NCI-H446 treated with DMSO at 0.1 percent for 48 hours (cell line): ENCODE results near the gene SMIM38.
"Not testable (repeated sequence)": the region's sequence is repeated elsewhere in the genome, so short reads cannot be mapped to it uniquely, and the experiment has no call there.

Source experiments
- DNase-seq: peaks from one replicate; lab custom pipeline; 2025; lab: John Stamatoyannopoulos, UW

Gene SMIM38

DNA sequence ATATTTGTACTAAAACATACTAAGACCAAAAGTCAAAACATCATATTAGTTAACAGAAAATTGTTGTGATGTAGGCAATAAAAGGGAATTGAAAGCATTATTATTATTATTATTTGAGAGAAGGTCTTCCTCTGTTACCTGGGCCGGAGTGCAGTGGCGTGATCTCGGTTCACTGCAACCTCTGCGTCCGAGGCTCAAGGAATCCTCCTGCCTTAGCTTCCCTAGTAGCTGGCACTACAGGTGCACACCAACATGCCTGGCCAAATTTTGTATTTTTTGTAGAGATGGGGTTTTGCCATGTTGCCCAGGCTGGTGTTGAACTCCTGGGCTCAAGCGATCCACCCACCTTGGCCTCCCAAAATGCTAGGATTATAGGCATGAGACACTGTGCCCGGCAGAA lies 15.6 kb upstream of the SMIM38 start:
- not testable (repeated sequence) for DNase-seq

DNA sequence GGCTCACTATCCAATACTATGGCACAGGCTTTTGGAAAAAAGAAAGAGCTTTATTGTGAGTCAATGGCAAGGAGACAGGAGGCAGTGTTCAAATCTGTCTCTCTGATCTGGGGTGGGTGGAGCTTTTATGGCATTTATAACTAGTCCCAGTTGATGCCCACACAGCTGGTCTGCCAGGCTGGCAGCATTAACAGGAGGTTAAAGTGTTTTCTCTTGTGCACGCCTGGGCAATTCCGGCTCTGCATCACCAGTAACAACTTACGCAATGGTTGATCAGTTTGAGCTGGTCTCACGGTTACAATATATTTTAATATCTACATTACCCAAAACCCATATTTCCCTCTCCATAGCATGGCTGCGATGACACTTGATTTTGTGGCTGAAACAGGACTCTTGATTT lies 15.1 kb upstream of the SMIM38 start:
- DNase-seq, result no peak

DNA sequence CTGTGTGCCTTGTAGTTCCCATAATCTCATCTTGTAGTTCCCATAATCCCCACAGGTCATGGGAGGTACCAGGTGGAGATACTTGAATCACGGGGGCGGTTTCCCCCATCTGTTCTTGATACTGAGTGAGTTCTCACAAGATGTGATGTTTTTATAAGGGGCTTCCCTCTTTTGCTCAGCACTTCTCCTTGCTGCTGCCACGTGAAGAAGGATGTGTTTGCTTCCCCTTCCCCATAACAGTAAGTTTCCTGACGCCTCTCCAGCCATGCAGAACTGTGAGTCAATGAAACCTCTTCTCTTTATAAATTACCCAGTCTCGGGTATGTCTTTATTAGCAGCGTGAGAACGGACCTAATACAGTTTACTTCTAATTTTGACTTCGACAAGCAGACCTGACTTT lies 14.0 kb upstream of the SMIM38 start:
- DNase-seq, result no peak

DNA sequence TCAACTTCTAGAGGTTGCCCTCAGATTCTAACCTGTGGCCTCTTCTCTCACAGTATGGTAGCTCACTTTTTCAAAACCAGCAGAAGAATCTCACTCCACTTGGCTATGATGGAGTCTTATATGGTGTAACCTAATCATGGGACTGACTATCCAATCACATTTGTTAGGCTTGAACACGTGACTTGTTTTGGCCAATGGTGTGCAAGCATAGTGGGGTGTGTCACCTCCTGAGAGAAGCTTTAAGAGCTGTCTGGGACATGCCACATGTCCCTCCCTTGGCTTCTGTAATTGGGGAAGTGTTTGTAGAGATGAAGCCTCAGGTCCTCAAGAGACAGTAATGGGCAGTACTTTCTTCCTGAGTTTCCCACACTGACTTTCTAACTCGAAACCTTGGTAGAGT lies 12.8 kb upstream of the SMIM38 start:
- no peak for DNase-seq

DNA sequence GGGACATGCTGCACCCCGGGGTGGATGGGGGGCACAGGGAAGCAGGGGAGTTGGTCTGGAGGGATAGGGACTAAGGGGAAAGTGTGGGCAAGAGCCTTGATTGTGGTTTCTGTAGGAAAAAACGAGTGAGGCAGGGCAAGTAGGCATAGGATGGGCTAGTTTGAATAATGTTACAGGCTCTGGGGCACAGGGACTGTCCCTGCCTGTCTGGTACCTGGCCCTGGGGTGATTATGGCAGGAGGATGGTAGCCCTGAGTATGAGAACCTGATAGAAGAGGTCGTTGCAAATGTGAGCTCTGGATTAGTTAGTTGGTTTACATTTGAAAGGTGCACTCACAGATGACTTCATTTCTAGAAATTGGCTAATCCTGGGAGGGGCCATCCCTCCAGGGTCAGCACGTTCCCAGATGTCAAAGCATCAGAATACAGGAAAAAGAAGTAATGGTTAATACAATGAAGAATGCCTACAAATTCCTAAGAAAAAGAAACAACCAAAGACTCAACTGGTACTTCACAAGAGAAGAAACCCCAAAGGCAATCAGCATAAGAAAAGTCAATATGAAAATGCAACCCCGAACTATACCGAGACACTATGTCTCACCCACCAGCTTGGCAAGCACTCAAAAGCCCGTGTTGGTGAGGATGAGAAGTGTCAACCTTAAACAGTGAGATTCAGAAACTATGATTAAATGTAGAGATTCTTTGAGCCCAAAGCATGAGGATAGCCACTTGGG lies 11.3 kb upstream of the SMIM38 start:
- no peak for DNase-seq

DNA sequence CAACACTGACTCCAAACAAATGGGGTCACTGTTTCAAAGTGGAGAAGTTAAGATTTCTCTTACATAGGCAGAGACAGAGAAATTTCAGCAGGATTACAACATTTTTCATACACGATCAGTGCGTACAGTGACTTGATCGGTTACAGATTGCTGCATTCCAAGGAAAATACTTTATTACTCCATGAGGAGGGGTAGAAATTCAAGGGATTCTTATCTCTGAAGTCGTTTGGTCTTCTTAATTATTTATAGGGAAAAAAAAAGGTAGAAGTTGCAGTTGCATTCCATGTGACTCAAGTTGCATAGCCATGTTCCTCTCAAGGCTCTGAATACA lies 10.7 kb upstream of the SMIM38 start:
- DNase-seq, result no peak

DNA sequence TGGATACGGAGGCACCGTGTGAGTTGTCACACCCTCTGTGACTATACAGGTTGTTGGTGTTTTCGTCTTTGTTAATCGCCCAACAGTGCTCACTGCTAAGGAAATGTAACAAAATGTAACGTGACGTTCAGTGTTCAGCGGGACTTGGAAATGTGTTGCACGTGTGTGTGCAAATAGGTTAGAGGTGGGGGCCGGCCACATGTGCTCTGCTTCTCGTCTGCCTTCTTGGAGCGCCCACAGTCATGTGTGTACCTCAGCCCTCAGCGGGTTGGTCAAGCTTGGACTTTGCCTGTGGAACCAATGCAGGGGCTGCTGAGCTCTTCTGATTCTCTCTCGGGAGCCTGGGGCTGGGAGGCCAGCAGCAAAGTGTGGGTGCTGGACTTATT lies 7.4 kb upstream of the SMIM38 start:
- no peak for DNase-seq

DNA sequence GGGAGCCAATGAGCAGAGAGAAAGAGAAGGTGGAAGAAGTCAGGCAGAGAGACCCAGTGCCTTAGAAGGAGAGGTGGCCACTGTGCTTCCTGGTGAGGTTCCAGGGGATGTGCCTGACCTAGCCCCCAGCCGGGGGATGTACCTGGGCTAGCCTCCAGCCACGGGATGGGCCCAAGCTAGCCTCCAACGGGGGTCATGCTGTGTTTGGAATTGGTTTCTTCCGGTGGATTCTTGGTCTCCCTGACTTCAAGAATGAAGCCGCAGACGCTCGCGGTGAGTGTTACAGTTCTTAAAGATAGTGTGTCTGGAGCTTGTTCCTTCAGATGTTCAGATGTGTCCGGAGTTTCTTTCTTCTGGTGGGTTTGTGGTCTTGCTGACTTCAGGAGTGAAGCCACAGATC lies 6.9 kb upstream of the SMIM38 start:
- no peak for DNase-seq

DNA sequence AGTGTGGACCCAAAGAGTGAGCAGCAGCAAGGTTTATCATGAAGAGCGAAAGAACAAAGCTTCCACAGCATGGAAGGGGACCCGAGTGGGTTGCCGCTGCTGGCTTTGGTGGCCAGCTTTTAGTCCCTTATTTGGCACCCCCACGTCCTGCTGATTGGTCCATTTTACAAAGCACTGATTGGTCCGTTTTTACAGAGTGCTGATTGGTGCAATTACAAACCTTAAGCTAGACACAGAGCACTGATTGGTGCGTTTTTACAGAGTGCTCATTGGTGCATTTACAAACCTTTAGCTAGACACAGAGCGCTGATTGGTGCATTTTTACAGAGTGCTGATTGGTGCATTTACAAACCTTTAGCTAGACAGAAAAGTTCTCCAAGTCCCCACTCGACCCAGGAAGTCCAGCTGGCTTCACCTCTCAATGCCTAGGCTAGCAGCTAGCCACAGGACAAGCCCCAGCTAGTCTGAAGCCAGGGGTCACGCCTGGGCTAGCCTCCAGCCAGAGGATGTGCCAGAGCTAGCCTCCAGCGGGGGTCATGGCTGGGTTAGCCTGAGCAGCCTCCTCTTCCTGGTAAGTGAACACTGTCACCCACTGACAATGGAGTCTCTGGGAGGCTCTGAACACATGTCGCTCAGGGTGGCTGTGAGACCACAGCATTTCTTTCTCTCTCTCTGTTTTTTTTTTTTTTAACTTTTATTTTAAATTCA lies 6.2 kb upstream of the SMIM38 start:
- DNase-seq, result not testable (repeated sequence)

DNA sequence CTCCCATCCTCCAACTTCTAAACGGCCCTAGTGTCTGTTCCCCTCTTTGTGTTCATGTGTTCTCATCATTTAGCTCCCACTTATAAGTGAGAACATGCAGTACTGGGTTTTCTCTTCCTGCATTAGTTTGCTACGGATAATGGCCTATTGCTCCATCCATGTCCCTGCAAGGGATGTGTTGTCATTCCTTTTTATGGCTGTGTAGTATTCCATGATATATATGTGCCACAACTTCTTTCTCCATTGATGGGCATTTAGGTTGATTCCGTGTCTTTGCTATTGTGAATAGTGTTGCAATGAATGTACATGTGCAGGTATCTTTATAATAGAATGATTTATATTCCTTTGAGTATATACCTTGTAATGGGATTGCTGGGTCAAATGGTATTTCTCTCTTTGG lies 5.6 kb upstream of the SMIM38 start:
- DNase-seq, result no peak

DNA sequence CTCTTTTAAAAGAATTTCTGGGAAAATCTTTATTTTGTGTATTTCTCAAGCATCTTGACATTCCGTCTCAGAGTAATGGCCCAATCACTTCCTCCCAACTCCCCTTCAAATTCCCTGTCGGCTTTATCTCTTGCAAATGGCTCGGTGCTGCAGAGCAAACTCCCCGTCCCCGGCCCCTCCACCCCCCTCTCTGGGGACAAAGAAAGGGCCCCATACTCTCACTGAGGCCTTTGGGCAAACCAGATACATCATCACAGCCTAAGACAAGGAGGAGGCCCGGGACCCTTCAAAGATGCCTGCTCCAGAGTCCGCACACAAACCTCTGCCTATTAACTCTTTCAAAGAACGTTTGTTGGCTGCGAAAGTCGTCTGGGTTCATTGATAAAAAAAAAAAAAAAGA lies 3.9 kb upstream of the SMIM38 start:
- DNase-seq, result no peak

DNA sequence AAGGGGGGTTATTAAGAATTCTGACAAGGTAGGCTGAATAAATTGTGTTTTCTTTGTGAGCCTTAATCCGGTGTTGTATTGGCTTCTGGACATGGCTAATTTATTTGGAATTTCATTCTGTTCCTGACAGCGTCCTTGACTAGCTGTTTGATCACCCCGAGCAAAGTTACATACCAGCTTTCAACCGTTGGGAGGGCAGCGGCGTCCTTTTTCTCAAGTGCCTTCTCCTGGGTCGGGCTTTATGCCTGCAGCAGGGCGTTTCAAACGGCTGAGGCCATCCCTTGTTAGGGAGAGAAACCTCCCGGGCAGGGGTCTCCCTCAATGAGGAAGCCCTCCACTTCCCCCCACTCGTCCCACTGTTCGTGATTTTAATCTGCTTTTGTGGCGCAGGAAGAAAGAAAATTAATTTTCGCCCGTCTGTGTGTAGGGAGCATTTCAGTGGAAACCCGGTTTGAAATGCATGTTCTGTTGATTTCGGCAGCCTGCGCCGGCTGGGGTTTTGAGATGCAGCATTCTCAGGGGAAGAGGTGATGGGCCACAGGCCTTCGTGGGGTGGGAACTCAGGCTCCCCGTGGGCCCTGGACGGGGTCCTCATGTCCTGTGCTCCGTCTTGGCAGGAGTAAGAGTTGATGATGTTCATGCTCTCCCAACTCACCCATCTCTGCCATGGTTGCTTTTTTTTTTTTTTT lies 2.9 kb upstream of the SMIM38 start:
- DNase-seq, result no peak

DNA sequence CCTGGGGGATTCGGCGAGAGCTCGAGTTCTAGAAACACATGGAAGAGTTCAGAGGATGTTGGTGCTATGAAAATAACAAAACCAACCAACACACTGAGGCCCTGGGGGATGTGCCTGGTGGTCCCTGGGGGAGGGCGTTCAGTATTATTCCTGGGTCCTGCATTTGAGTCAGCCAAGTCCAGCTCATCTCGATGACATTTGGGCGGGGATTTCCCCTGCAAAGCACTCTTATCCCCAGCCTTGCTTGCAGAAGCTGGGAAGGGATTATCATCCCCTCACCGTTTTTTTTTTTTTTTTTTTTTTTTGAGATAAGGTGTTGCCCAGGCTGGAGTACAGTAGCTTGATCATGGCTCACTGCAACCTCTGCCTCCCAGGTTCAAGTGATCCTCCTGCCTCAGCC lies 2.1 kb upstream of the SMIM38 start:
- DNase-seq, result no peak

DNA sequence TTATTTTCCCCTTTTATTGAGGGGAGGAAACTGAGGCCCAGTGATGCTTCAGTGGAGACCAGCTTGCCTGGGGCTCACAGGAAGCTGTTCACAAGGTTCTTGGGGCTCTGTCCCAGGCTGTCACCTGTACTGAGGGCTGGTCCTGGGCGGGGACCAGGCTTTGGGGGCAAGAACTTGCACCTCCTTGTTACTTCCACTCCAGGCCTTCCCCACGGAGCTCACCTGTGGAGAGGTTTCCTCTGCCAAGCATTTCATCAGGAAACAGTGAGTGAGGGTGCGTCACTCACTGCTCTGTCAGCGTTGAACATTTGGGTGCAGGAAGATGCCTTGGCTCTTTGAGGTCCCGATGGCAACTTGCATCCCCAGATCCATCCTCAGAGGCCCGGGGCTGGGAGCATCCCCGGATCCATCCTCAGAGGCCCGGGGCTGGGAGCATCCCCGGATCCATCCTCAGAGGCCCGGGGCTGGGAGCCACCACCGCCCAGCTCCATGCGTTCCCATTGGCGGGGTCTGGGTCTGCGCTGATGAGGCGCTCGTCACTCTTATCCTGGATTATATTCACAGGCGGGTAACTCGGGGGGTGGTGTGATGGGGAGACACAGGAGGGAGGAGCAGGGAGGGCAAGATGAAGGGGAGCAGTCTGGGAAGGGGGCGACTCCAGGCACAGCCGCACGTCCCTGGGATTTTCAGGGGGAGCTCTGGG lies 1.4 kb upstream of the SMIM38 start:
- DNase-seq, result no peak

DNA sequence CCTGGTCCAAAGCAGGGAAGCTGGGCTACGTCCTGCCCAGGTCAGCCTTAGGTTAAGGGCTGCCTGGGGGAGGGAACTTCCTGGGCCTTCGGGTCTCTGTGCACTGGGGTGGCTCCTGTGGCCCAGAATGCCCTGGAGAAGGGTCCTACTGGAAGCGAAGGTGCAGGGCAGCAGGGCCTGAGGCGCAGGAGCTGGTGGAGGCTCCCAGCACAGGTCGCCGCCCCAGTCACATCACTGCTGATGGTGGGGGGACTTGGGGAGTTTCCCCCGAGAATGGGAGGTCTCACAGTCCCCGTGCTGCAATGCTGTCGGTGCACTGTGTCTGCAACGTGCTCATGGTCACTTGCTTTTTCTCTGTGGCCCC lies 815 bp upstream of the SMIM38 start:
- DNase-seq, result no peak

DNA sequence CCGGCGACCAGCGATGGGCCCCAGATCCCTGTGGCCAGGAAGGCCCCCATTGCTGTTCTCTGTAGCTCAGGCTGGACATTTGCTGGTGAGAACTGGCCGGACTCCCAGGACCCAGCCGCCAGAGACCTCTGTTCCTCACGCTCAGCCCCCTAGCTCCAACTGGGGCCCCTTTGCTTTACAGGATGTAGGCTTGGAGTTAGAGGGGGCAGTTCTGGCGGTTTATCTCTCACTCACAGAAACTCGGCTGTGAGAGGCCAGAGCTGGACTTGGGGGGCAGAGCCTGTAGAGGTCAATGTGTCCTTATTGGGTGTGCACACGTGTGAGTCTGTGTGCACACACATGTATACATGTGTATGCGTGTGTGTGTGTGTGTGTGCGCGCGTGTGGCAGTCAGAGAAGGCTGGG lies 502 bp downstream of the SMIM38 start:
- no peak for DNase-seq

DNA sequence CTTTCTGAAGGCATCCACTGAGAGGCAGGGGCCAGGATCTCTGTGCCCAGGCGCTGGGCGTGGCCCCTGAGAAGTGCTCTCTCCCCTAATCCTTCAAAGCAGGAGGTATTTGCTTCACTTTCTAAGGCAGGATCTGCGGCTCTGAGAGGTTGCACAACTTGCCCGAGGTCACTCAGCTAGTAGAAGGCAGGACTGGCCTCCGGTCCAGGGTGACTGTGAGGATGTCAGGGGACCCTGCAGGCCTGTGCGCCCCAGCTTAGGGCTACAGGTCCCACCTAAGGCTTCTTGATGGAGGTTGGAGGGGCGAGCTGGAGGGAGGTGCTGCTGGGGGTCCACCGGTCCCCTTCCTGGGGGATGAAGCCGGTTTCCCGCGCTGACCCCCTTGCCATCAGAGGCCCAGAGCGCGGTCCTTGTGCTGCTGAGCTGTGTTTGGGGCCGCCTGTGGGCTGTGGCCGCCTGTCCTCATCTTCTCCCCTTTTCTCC lies 979 bp downstream of the SMIM38 start:
- no peak for DNase-seq

DNA sequence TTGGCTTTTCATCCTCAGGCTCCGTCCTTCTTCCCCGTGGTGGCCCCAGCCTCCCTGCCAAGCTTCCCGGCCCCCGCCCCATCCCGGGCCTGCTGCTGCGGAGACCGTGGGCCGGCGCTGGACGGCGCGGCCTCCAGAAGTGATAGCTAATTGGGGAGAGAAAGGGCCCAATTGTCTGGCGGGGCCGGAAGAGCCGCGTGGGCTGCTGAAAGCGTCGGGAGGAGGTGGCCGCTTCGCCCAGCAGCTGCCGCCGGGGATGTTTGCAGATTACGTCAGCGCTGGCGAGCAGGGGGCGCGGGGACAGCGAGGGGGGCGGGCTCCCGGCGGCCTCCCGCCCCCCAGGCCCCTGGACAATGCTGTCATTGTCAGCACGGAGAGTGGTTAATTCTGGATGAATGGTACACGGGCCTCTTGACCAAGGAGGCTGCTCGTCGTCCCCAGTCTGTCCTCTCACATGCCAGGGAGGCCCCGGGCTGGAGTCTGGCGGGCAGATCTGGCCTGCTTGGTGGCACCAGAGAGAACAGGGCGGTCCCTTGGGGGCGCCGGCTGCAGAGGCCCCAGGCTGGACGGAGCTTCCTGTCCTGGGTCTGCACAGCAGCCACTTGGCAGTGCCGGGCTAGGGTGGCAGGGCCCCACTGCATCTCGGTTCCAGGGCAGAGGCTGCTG lies 1.6 kb downstream of the SMIM38 start:
- DNase-seq, result no peak

DNA sequence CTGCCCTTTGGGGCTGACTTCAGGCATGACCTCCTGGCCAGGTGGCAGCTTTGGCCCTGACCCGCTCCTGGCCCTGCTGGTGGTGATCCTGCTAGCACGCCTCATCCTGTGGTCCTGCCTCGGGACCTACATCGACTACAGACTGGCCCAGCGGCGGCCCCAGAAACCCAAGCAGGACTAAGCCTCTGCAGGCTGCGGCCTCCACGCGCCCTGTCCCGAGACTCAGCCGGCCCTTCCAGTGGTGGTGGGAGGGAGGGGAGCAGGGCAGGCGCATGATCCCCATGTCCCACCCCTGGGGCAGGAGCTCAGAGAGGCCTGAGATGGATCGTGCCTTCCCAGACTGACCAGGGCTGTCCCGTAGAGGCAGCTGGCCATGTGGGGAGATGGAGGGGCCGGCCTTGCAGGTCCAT lies 2.1 kb downstream of the SMIM38 start:
- no peak for DNase-seq

DNA sequence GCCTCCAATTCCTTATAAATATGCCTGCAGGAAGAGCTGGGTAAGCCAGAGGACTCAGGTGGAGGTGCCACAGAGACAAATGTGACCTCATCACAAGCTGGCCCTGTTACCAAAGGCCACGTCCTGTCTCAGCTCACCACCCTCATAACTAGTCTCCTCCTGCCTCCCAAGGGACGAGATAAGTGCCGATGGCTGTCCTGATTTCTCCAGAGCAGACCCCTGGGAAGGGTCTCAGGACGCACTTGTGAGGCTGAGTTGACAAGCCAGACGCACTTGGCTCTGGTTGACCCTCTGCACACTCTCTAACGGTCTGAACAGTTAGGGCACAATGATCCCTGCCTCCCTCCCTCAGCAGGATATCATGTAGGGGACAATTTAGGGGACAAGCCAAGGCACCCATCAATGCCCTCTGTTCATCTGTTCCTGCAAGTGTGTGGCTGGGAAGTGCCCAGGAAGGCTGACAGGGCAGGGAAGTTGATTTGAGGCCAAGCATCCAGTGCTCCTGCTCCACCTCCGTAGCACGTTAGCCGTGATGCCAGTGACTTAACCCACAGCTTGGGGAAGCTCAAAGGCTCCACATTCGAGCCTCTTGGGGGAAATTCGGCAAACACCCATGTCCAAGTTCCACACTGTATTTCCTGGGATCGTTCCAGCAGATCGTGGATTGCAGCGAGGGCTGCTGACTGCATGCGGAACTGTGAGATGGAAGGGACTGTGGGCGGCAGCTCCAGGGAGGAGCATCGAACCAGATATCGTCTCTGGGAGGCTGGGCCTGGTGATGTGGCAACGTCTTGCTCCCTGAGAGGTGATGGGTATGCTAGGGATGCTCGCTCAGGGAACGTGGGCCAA lies 2.8 kb downstream of the SMIM38 start:
- DNase-seq, result no peak

DNA sequence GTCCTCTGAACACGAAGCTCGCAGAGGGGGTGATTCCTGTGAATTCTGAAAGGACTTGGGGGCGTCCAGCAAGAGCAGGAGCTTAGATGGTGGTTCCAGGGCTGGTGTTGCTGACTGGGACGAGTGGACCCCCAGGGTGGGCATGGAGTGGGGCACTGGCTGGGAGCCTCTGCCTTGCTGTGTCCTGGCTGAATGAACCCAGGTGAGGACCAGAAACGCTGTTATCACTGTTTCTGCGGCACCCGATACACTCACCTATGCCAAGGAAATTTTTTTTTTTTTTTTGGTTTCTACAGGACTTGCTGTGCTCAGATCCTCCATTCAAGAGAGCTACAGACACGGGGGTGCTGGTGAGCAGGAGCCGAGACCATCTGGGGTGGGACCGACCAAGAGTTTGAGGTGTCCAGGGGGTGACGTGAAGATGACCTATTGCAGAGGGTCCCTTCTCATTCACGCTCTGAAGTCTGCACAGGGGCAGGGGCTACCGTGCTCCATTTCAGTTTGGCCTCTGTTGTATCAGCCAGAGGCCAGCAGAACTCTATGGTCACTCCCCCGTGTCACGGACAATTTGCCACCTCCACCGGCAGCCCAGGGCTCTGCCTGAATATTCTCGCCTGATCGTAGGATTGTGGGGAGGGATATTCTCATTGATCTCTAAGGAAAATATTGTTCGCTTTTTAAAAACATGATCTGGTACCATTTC lies 3.6 kb downstream of the SMIM38 start:
- DNase-seq, result no peak
